Naive thymus-derived CD4-positive, alpha-beta T cell (primary cell): Measurements from ENCODE around the gene RNF114. TPM values are rescaled to one million over a fixed set of nuclear protein-coding genes. Genes with fewer than 3 reads are reported as not detected.
"Not testable (repeated sequence)": the region's sequence is repeated elsewhere in the genome, so short reads cannot be mapped to it uniquely, and the experiment has no call there.

Experiments
- ATAC-seq: fragments of 150-1000 bp; cut with Tn5 transposase; 2 replicates; pipeline ENCODE4 v1.10.0; 2021; ENCODE audit warnings: mild to moderate bottlenecking, moderate library complexity
- CTCF ChIA-PET: fragments of 350-600 bp; sonication (Branson Sonifier 250); formaldehyde crosslinking; loops from one replicate; lab custom pipeline; 2021; ENCODE audit warnings: antibody characterized with exemption; lab: Charles Lee
- POLR2A ChIA-PET: fragments of 350-600 bp; sonication (Branson Sonifier 250); formaldehyde crosslinking; loops from one replicate; lab custom pipeline; 2021; ENCODE audit warnings: antibody characterized with exemption, inconsistent platforms; lab: Charles Lee
- DNase-seq, 9 donors: peaks; one replicate each; pipeline versions ENCODE4 v3.0.0 to v3.0.0-alpha.2; 2020 to 2022; ENCODE audit warnings: mixed read lengths in 1 of 9
- H3K27ac ChIP-seq: one replicate; pipeline ENCODE4 v1.7.0; 2013; ENCODE audit warnings: mild to moderate bottlenecking, low read depth, low read length, moderate library complexity
- H3K27me3 ChIP-seq, 2 donors: one replicate each; pipeline ENCODE4 v1.7.0; 2013; ENCODE audit warnings: low read length in 2 of 2, mild to moderate bottlenecking in 2 of 2, moderate library complexity in 2 of 2; ENCODE audit not compliant: control insufficient read depth in 2 of 2, insufficient read depth in 2 of 2
- H3K36me3 ChIP-seq, 3 experiments: 1 replicate in 2 of 3; 2 replicates in 1 of 3; pipeline ENCODE4 v1.7.0; 2013; ENCODE audit warnings: low read length in 3 of 3, mild to moderate bottlenecking in 3 of 3, moderate library complexity in 1 of 3; ENCODE audit not compliant: insufficient read depth in 3 of 3, control insufficient read depth in 2 of 3
- H3K4me1 ChIP-seq, 2 donors: one replicate each; pipeline ENCODE4 v1.7.0; 2013; ENCODE audit warnings: low read length in 2 of 2, mild to moderate bottlenecking in 2 of 2, moderate library complexity in 1 of 2; ENCODE audit not compliant: control insufficient read depth in 2 of 2, insufficient read depth in 2 of 2
- H3K4me3 ChIP-seq: 2 replicates; pipeline ENCODE4 v1.7.0; 2013; ENCODE audit warnings: mild to moderate bottlenecking, low read length
- H3K9me3 ChIP-seq, 3 experiments: 1 replicate in 2 of 3; 2 replicates in 1 of 3; pipeline ENCODE4 v1.7.0; 2013; ENCODE audit warnings: low read length in 3 of 3; ENCODE audit not compliant: control insufficient read depth in 2 of 3
- H3K27ac Mint-ChIP-seq, 9 donors: one replicate each; pipeline ENCODE4 v1.8.0; 2020 to 2022; ENCODE audit warnings: mixed read lengths in 9 of 9, mild to moderate bottlenecking in 8 of 9, moderate library complexity in 5 of 9, inconsistent platforms in 2 of 9
- H3K27me3 Mint-ChIP-seq, 5 donors: one replicate each; pipeline ENCODE4 v1.8.0; 2021 to 2022; ENCODE audit warnings: mixed read lengths in 5 of 5, mild to moderate bottlenecking in 1 of 5
- H3K36me3 Mint-ChIP-seq, 5 donors: one replicate each; pipeline ENCODE4 v1.8.0; 2020 to 2022; ENCODE audit warnings: mixed read lengths in 5 of 5, mild to moderate bottlenecking in 3 of 5, inconsistent platforms in 1 of 5
- H3K4me1 Mint-ChIP-seq, 7 donors: one replicate each; pipeline ENCODE4 v1.8.0; 2020 to 2022; ENCODE audit warnings: mixed read lengths in 7 of 7, mild to moderate bottlenecking in 3 of 7, inconsistent platforms in 1 of 7
- H3K4me3 Mint-ChIP-seq, 10 donors: one replicate each; pipeline ENCODE4 v1.8.0; 2020 to 2022; ENCODE audit warnings: mild to moderate bottlenecking in 10 of 10, mixed read lengths in 10 of 10, moderate library complexity in 6 of 10, inconsistent platforms in 2 of 10
- H3K9me3 Mint-ChIP-seq, 11 donors: one replicate each; pipeline ENCODE4 v1.8.0; 2020 to 2022; ENCODE audit warnings: mixed read lengths in 11 of 11, mild to moderate bottlenecking in 4 of 11, inconsistent platforms in 1 of 11, moderate library complexity in 1 of 11
- intact Hi-C, 2 donors: fragments of 100-400 bp; cut with micrococcal nuclease; formaldehyde crosslinking; loops; one replicate each; pipeline ENCODE4 v1.15.1; 2023
- polyA plus RNA-seq, 2 donors: library from polyadenylated mRNA; unstranded; fragments of 300-500 nt; fragmentation: Illumina TruSeq; gene quantifications; one replicate each; pipeline ENCODE4 v1.2.3, GENCODE V29; 2021
- total RNA-seq, 6 experiments: library from RNA in 5 of 6; stranded (reverse) in 5 of 6; gene quantifications; 1 replicate in 5 of 6; 2 replicates in 1 of 6; pipeline ENCODE4 v1.2.3 and lab custom pipeline; 2021 to 2026

RNF114 gene
- total and polyA plus RNA-seq, 7 experiments from 2014 or later, result 67.1 to 143 (median 106) TPM

DNA sequence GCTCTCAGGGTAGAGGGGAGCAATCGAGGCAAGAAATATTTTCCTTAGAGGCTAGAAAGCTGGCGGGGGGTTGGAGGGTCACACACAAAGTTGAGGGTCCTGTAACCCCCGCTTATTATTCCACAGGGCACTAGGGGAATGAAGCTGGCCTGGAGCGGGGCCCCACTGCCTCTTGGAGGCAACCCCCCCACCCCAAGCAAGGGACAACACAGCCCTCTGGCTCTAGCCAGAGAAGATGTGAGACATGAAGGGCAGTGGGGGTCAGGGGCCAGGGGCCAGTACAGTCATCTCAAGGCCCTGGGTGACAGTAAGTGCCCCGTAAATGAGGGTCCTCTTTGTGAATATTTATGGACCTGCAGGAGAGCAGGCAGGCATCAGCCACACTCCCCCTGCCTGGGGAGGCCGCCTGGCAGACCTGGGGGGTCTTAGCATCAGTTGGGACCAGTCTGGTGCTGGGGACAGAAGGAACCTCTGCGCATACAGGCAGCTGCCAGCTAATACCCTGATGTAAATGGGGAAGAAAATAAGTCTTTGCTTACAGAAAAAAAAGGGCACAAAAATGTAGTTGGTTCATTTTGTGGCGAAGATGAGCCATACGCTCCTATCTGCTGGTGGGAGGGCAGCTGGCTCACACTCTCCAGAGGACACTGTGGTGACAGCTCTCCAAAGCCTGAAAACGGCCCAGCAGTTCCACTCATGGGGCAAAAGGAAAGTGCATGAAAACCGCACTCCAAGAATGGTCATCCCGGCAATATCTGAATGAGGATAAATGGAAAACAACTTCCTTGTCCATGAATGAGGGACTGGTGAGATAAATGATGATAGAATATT is 42.7 kb upstream of the RNF114 start:
- Mint-ChIP-seq H3K4me1 (peaks cover 4 to 32% (median 9%) of the 10 kb centered on the region in 7 donors), H3K27me3 (no peaks in the 10 kb centered on the region), H3K4me3 (peak overlapping the region in 1 of 10 donors; percentile 33), H3K36me3 (peaks cover 0 to 10% (median 1%) of the 10 kb centered on the region in 5 donors), H3K9me3 (no peaks in the 10 kb centered on the region), H3K27ac (peak overlapping the region in 4 of 9 donors; percentile 13 to 60 (median 18))
- CTCF ChIA-PET, result interaction anchor here (1.1 kb wide), 1 partner anchor 35 kb away, joined by 3 read pairs; no protein-coding TSS in a partner anchor
- no peak overlapping the region for H3K4me3 ChIP-seq
- no peaks in the 10 kb centered on the region for H3K27me3 ChIP-seq
- POLR2A ChIA-PET, result no interaction called here
- ATAC-seq (peak; percentile 39), DNase-seq (peak in 1 of 9 donors; percentile 33)
- peaks cover 0 to 7% of the 10 kb centered on the region in 2 donors for H3K4me1 ChIP-seq
- no peaks in the 10 kb centered on the region for H3K9me3 ChIP-seq
- H3K27ac ChIP-seq, result no peak overlapping the region
- H3K36me3 ChIP-seq, result peaks cover 0 to 4% (median 0%) of the 10 kb centered on the region in 3 experiments
- intact Hi-C loops, result no loop called here

DNA sequence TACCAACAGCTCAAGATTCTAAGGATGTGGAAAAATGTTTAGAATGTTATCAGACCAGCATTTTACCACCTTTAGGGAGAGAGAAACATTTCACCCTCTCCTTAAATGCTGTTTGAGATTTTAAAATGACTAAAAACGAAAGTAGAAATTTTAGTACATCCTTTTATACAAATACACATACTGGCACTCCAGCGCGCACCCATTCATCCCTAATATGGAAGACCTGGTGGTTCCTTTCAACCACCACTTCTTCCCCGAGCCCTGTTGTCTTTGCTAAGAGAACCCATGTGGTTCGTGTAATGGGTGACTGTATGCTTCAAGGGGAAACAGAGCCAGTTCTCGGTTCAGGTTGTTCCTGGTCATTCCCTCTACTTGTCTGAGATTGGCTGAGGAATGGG is 42.1 kb upstream of the RNF114 start:
- Mint-ChIP-seq H3K9me3 (no peaks in the 10 kb centered on the region), H3K27ac (peak overlapping the region in 2 of 9 donors; percentile 23 to 79), H3K36me3 (peaks cover 0 to 9% (median 0%) of the 10 kb centered on the region in 5 donors), H3K4me3 (peak overlapping the region in 1 of 10 donors; percentile 68), H3K27me3 (no peaks in the 10 kb centered on the region), H3K4me1 (peaks cover 2 to 26% (median 8%) of the 10 kb centered on the region in 7 donors)
- intact Hi-C loops, result no loop called here
- ATAC-seq, result no peak
- H3K4me3 ChIP-seq, result no peak overlapping the region
- no peak overlapping the region for H3K27ac ChIP-seq
- peaks cover 0 to 7% of the 10 kb centered on the region in 2 donors for H3K4me1 ChIP-seq
- no peaks in the 10 kb centered on the region for H3K27me3 ChIP-seq
- POLR2A ChIA-PET, result no interaction called here
- H3K36me3 ChIP-seq, result peaks cover 0 to 4% (median 0%) of the 10 kb centered on the region in 3 experiments
- CTCF ChIA-PET, result interaction anchor here (0.7 kb wide), 1 partner anchor 1497 kb away, joined by 7 read pairs; no protein-coding TSS in a partner anchor
- no peaks in the 10 kb centered on the region for H3K9me3 ChIP-seq
- DNase-seq, result no peak

DNA sequence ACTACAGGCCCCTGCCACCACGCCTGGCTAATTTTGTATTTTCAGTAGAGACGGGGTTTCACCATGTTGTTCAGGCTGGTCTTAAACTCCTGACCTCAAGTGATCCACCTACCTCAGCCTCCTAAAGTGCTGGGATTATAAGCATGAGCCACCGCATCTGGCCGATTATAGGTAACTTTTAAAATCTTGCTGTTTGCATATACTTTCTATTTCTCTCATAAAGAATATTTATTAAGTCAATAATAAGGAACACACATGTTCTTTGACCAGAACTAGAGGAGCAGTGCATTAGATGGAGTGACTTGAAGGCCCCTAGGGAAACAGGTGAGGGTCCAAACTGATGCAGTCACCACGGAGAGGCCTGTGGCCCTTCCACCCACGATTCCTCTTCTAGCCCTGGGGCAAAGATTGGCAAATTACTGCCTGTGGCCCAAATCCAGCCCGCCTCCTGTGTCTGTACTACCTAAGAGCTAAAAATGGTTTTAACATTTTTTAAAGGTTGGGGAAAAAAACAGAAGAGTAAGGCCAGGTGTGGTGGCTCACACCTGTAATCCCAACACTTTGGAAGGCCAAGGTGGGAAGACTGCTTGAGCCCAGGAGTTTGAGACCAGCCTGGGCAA is 40.6 kb upstream of the RNF114 start:
- ATAC-seq, H3K4me3 Mint-ChIP-seq, H3K4me1 ChIP-seq, H3K36me3 ChIP-seq, H3K27ac ChIP-seq, H3K9me3 Mint-ChIP-seq, POLR2A ChIA-PET, intact Hi-C loops, CTCF ChIA-PET, DNase-seq, H3K27me3 Mint-ChIP-seq, H3K36me3 Mint-ChIP-seq, H3K27ac Mint-ChIP-seq, H3K27me3 ChIP-seq, H3K9me3 ChIP-seq, H3K4me3 ChIP-seq: not testable (repeated sequence)
- H3K4me1 Mint-ChIP-seq, result peaks cover 0 to 18% (median 8%) of the 10 kb centered on the region in 7 donors

DNA sequence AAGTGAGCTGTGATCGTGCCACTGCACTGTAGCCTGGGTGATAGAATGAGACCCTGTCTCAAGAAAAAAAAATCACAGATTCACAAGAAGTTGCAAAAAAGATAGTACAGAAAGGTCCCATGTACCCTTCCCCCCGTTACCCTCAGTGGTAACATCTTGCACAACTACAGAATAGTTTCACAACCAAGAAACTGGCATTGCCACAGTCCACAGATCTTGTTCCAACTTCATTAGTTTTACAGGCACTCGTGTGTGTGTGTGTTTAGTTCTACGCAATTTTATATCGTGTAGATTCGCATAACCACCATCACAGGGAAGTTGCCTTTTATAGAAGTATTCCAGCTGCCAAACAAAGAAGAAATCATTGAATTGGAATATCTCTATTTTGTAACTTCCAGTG is 40.0 kb upstream of the RNF114 start:
- intact Hi-C loops, result no loop called here
- H3K9me3 ChIP-seq, result no peaks in the 10 kb centered on the region
- Mint-ChIP-seq H3K4me3 (no peak overlapping the region), H3K4me1 (peaks cover 0 to 18% (median 8%) of the 10 kb centered on the region in 7 donors), H3K27ac (no peak overlapping the region), H3K27me3 (no peaks in the 10 kb centered on the region), H3K36me3 (peaks cover 0 to 5% (median 0%) of the 10 kb centered on the region in 5 donors), H3K9me3 (no peaks in the 10 kb centered on the region)
- H3K27me3 ChIP-seq, result no peaks in the 10 kb centered on the region
- H3K4me1 ChIP-seq, result peaks cover 0 to 7% of the 10 kb centered on the region in 2 donors
- H3K36me3 ChIP-seq, result peaks cover 0 to 4% (median 0%) of the 10 kb centered on the region in 3 experiments
- H3K27ac ChIP-seq, result no peak overlapping the region
- DNase-seq, result no peak
- ChIA-PET CTCF (no interaction called here), POLR2A (no interaction called here)
- H3K4me3 ChIP-seq, result no peak overlapping the region
- no peak for ATAC-seq

DNA sequence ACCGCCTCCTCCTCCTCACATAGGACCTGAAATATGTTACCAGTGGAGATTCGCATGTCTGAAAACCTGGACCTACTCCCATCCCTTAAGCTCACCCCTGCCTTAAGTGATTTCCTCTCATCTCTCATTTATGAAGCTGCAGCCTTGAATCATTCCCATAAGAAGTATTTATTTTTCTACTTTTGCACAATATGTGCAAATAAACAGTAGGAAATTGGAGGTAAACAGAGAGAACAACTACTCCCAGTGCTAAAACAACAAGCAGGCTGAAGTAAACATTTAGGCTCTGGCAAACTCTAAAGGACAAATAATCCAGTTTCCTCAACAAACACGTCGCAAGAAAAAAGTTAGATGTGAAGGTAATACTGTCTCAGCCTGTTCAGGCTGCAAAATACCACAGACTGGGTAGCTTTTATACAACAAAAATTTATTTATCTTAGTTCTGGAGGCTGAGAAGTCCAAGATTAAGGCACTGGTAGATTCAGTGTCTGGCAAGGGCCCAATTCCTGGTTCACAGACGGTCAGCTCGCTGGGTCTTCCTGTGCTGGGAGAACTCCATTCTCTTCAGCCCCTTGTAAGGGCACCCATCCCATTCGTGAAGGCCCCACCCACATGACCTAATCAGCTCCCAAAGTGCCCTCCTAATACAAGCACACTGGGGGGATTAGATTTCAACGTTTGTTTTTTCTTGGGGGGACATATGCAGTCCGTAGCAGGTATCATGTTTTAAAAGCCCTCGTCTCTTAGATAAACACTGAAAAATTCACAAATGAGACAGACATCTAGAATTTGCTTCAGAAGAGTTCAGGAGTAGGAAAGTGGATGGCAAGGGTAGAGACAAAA is 36.4 kb upstream of the RNF114 start:
- H3K4me1 ChIP-seq, result no peaks in the 10 kb centered on the region
- ATAC-seq (no peak), DNase-seq (no peak)
- POLR2A ChIA-PET, result no interaction called here
- H3K9me3 ChIP-seq, result no peaks in the 10 kb centered on the region
- no peak overlapping the region for H3K27ac ChIP-seq
- Mint-ChIP-seq H3K36me3 (peaks cover 2 to 16% (median 5%) of the 10 kb centered on the region in 5 donors), H3K4me1 (peaks cover 0 to 7% (median 0%) of the 10 kb centered on the region in 7 donors), H3K9me3 (no peaks in the 10 kb centered on the region), H3K27ac (no peak overlapping the region), H3K4me3 (no peak overlapping the region), H3K27me3 (no peaks in the 10 kb centered on the region)
- H3K36me3 ChIP-seq, result peaks cover 0 to 9% (median 0%) of the 10 kb centered on the region in 3 experiments
- H3K4me3 ChIP-seq, result no peak overlapping the region
- intact Hi-C loops, result no loop called here
- no peaks in the 10 kb centered on the region for H3K27me3 ChIP-seq
- CTCF ChIA-PET, result no interaction called here

DNA sequence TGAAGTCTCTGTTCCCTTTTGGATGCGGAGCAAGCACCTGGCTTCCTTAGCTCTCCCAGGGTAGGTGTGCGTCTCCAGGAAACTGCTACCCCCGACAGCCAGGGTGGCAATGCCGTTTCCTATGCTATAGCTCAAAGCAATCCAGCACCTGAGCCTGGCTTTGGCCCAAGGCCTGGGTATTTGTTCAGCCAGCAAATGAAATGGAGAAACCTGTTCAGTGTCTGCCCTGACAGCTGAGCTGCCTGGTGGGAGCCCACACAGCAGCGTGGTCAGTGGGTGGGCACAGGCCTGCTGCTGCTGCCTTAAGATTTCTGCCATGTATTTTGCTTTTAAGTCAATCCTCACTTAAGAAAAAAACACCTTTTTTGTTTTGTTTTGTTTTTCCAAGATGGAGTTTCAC is 34.6 kb upstream of the RNF114 start:
- no peaks in the 10 kb centered on the region for H3K9me3 ChIP-seq
- H3K36me3 ChIP-seq, result peaks cover 0 to 27% (median 0%) of the 10 kb centered on the region in 3 experiments
- no peak overlapping the region for H3K4me3 Mint-ChIP-seq
- CTCF ChIA-PET, result no interaction called here
- no peaks in the 10 kb centered on the region for H3K27me3 ChIP-seq
- intact Hi-C loops, result no loop called here
- H3K9me3 Mint-ChIP-seq, result no peaks in the 10 kb centered on the region
- no peaks in the 10 kb centered on the region for H3K27me3 Mint-ChIP-seq
- H3K4me1 ChIP-seq, result no peaks in the 10 kb centered on the region
- H3K4me3 ChIP-seq, result no peak overlapping the region
- peaks cover 10 to 27% (median 11%) of the 10 kb centered on the region in 5 donors for H3K36me3 Mint-ChIP-seq
- POLR2A ChIA-PET, result no interaction called here
- peaks cover 0 to 5% (median 3%) of the 10 kb centered on the region in 7 donors for H3K4me1 Mint-ChIP-seq
- DNase-seq (no peak), ATAC-seq (no peak)
- no peak overlapping the region for H3K27ac ChIP-seq
- no peak overlapping the region for H3K27ac Mint-ChIP-seq
